Liver (tissue), 9 donors: ENCODE data around the gene TTC28. TPM values are rescaled to one million over a fixed set of nuclear protein-coding genes. Genes with fewer than 3 reads are reported as not detected.

ENCODE experiments used
- DNase-seq: peaks from one replicate; pipeline ENCODE4 v3.0.0-alpha.2; 2017; ENCODE audit warnings: low spot score
- H3K27ac ChIP-seq, 2 donors: one replicate each; pipeline ENCODE4 v1.7.0; 2013; ENCODE audit warnings: inconsistent platforms in 2 of 2, low read length in 2 of 2, control low read depth in 1 of 2, low read depth in 1 of 2, mild to moderate bottlenecking in 1 of 2
- H3K27me3 ChIP-seq, 4 donors: one replicate each; pipeline versions ENCODE4 v1.6.1 to v1.7.0; 2013; ENCODE audit warnings: low read length in 3 of 4, inconsistent platforms in 1 of 4, mild to moderate bottlenecking in 1 of 4, moderate library complexity in 1 of 4; ENCODE audit not compliant: control insufficient read depth in 4 of 4, insufficient read depth in 4 of 4
- H3K36me3 ChIP-seq, 4 donors: one replicate each; pipeline versions ENCODE4 v1.6.1 to v1.7.0; 2013; ENCODE audit warnings: low read length in 3 of 4, mild to moderate bottlenecking in 3 of 4, low read depth in 1 of 4, moderate library complexity in 1 of 4; ENCODE audit not compliant: control insufficient read depth in 4 of 4, insufficient read depth in 3 of 4
- H3K4me1 ChIP-seq, 4 donors: one replicate each; pipeline versions ENCODE4 v1.6.1 to v1.7.0; 2013; ENCODE audit warnings: low read length in 3 of 4, mild to moderate bottlenecking in 3 of 4, moderate library complexity in 1 of 4; ENCODE audit not compliant: control insufficient read depth in 4 of 4, insufficient read depth in 4 of 4
- H3K4me3 ChIP-seq, 3 donors: one replicate each; pipeline versions ENCODE4 v1.6.1 to v1.7.0; 2013; ENCODE audit warnings: low read length in 3 of 3, control low read depth in 1 of 3, low read depth in 1 of 3, mild to moderate bottlenecking in 1 of 3
- H3K9ac ChIP-seq, 2 donors: one replicate each; pipeline ENCODE4 v1.7.0; 2013; ENCODE audit warnings: low read length in 2 of 2, mild to moderate bottlenecking in 2 of 2, moderate library complexity in 2 of 2, control low read depth in 1 of 2, low read depth in 1 of 2
- H3K9me3 ChIP-seq, 4 donors: one replicate each; pipeline versions ENCODE4 v1.6.1 to v1.7.0; 2013; ENCODE audit warnings: low read length in 3 of 4; ENCODE audit not compliant: control insufficient read depth in 4 of 4
- EGR1 ChIP-seq, 2 donors: IDR thresholded peaks; 2 replicates each; pipeline ENCODE4 v1.6.1; 2016 to 2018; ENCODE audit warnings: antibody characterized with exemption in 2 of 2, low read depth in 2 of 2
- GABPA ChIP-seq, 2 donors: IDR thresholded peaks in 1 of 2; conservative IDR thresholded peaks in 1 of 2; 2 replicates each; pipeline ENCODE4 v1.6.1; 2016; ENCODE audit warnings: antibody characterized with exemption in 2 of 2, mild to moderate bottlenecking in 1 of 2, moderate library complexity in 1 of 2
- HNF4A ChIP-seq, 2 donors: conservative IDR thresholded peaks; 2 replicates each; pipeline ENCODE4 v1.6.1; 2016; ENCODE audit warnings: antibody characterized with exemption in 2 of 2, mild to moderate bottlenecking in 2 of 2
- HNF4G ChIP-seq: IDR thresholded peaks from 2 replicates; pipeline ENCODE4 v1.6.1; 2016; ENCODE audit warnings: antibody characterized with exemption
- JUND ChIP-seq, 2 donors: IDR thresholded peaks; 2 replicates each; pipeline ENCODE4 v1.6.1; 2016; ENCODE audit warnings: antibody characterized with exemption in 2 of 2
- NR2F2 ChIP-seq: IDR thresholded peaks from 2 replicates; pipeline ENCODE4 v1.6.1; 2016; ENCODE audit warnings: antibody characterized with exemption
- RAD21 ChIP-seq, 2 donors: IDR thresholded peaks; 2 replicates each; pipeline ENCODE4 v1.6.1; 2016; ENCODE audit warnings: antibody characterized with exemption in 2 of 2, mild to moderate bottlenecking in 2 of 2
- RXRA ChIP-seq, 2 donors: IDR thresholded peaks; 2 replicates each; pipeline ENCODE4 v1.6.1; 2017 to 2018; ENCODE audit warnings: antibody characterized with exemption in 2 of 2, mild to moderate bottlenecking in 1 of 2
- SP1 ChIP-seq: IDR thresholded peaks from 2 replicates; pipeline ENCODE4 v1.6.1; 2018; ENCODE audit warnings: antibody characterized with exemption, mild to moderate bottlenecking
- WGBS: extraction: QIAGEN DNeasy Blood & Tissue Kit; methylation state at CpG from one replicate; pipeline ENCODE4 v1.1.7; 2013; 5-methylcytosine and 5-hydroxymethylcytosine counted together
- polyA plus RNA-seq, 2 donors: library from polyadenylated mRNA; stranded (reverse) in 1 of 2; unstranded in 1 of 2; fragments of 200-250 nt in 1 of 2; fragments of >200 nt in 1 of 2; fragmentation: Nextera tagmentation in 1 of 2; extraction: Ambion mirVana in 1 of 2; gene quantifications; one replicate each; pipeline versions ENCODE4 v1.2.1 to v1.2.3, GENCODE V29; 2013 to 2015
- total RNA-seq, 2 donors: library from RNA; depleted of rRNA; stranded (reverse); fragments of >200 nt; gene quantifications; one replicate each; pipeline ENCODE4 v1.2.3, GENCODE V29; 2014
- TF ChIP-seq, protein P1 (sequence below): IDR thresholded peaks from 2 replicates; pipeline ENCODE4 v1.6.1; 2016; ENCODE audit warnings: antibody characterized with exemption
- TF ChIP-seq, protein P2 (sequence below): IDR thresholded peaks from 2 replicates; pipeline ENCODE4 v1.6.1; 2016; ENCODE audit warnings: antibody characterized with exemption
- TF ChIP-seq, protein P3 (sequence below): fragments of 150-350 bp; IDR thresholded peaks from 2 replicates; pipeline ENCODE4 v1.5.1; 2017; ENCODE audit warnings: improper control_type of control experiment, low read depth, low read length; ENCODE audit not compliant: missing input control
- TF ChIP-seq, protein P4 (sequence below): IDR thresholded peaks from 2 replicates; pipeline ENCODE4 v1.6.1; 2016; ENCODE audit warnings: antibody characterized with exemption, mild to moderate bottlenecking
- TF ChIP-seq, protein P5 (sequence below): IDR thresholded peaks from 2 replicates; pipeline ENCODE4 v1.6.1; 2016; ENCODE audit warnings: antibody characterized with exemption
- donor health status: healthy.
- donor health status: healthy.
- donor health status: healthy.
- donor health status: healthy.
- donor health status: healthy.

The TTC28 gene
- total and polyA plus RNA-seq, 4 donors, result 4.2 to 19.4 (median 5.9) TPM

DNA sequence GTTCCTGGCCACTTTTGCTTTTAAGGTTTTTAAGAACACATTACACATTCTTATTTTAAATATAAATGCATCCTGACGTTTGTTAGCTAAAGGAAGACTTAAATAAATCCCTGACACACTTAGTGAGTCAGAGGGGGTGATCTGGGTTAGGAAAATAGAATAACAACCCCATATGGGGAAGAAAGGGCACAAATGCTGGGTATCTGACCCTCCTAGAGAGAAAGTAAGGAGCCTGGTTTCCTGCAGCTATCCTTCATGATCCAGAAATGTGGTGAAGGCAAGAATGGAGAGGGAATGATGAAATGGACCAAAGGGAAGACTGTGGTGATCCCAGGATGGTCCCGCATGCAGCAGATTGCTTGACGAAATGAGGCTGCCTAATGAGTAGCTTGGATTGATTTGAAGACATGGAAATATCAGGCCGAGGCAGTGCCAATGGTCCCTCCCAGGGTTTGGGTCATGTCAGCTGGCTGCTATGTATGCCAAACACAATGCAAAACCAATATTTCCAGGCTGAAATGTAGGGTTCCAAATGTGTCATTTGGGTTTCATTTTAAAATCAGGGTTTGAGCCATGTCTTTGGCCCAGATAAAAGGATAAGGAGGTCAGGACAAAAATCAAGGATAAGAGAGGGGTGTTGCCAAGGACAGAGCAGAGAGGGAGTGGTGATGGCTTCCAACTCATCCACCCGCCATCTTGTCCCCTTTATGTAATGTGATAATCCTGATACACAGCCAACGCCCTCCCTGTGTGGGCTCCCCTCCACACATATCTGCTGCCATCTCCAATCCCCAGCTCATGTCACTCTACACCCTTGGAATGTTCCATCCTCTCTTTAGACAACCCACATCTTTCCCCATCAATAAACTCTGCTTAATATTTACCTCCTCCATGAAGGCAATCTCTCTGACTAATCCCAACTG, 625.5 kb downstream of the TTC28 start:
- Histone ChIP-seq H3K9ac (no peak overlapping the region), H3K27me3 (no peaks in the 10 kb centered on the region), H3K9me3 (no peaks in the 10 kb centered on the region), H3K36me3 (no peaks in the 10 kb centered on the region), H3K4me3 (no peak overlapping the region), H3K27ac (no peak overlapping the region), H3K4me1 (no peaks in the 10 kb centered on the region)
- WGBS, result 86% methylated on average over 6 of the region's 6 CpGs
- TF ChIP-seq, protein P1, sequence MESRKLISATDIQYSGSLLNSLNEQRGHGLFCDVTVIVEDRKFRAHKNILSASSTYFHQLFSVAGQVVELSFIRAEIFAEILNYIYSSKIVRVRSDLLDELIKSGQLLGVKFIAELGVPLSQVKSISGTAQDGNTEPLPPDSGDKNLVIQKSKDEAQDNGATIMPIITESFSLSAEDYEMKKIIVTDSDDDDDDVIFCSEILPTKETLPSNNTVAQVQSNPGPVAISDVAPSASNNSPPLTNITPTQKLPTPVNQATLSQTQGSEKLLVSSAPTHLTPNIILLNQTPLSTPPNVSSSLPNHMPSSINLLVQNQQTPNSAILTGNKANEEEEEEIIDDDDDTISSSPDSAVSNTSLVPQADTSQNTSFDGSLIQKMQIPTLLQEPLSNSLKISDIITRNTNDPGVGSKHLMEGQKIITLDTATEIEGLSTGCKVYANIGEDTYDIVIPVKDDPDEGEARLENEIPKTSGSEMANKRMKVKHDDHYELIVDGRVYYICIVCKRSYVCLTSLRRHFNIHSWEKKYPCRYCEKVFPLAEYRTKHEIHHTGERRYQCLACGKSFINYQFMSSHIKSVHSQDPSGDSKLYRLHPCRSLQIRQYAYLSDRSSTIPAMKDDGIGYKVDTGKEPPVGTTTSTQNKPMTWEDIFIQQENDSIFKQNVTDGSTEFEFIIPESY, result no peak
- TF ChIP-seq HNF4G (no peak), HNF4A (conservative IDR thresholded peaks at IDR 0.05) (no peak), GABPA (IDR thresholded peaks at IDR 0.05 in 1 of 2, conservative IDR thresholded peaks at IDR 0.05 in 1 of 2) (no peak), JUND (IDR thresholded peaks at IDR 0.05) (no peak), NR2F2 (no peak), RAD21 (IDR thresholded peaks at IDR 0.05) (no peak), RXRA (IDR thresholded peaks at IDR 0.05) (no peak), EGR1 (IDR thresholded peaks at IDR 0.05; ENCODE audit: low read depth in 2 of 2) (no peak), SP1 (no peak)
- TF ChIP-seq, protein P2, sequence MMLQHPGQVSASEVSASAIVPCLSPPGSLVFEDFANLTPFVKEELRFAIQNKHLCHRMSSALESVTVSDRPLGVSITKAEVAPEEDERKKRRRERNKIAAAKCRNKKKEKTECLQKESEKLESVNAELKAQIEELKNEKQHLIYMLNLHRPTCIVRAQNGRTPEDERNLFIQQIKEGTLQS, result no peak
- TF ChIP-seq, protein P3, sequence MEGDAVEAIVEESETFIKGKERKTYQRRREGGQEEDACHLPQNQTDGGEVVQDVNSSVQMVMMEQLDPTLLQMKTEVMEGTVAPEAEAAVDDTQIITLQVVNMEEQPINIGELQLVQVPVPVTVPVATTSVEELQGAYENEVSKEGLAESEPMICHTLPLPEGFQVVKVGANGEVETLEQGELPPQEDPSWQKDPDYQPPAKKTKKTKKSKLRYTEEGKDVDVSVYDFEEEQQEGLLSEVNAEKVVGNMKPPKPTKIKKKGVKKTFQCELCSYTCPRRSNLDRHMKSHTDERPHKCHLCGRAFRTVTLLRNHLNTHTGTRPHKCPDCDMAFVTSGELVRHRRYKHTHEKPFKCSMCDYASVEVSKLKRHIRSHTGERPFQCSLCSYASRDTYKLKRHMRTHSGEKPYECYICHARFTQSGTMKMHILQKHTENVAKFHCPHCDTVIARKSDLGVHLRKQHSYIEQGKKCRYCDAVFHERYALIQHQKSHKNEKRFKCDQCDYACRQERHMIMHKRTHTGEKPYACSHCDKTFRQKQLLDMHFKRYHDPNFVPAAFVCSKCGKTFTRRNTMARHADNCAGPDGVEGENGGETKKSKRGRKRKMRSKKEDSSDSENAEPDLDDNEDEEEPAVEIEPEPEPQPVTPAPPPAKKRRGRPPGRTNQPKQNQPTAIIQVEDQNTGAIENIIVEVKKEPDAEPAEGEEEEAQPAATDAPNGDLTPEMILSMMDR, result no peak
- TF ChIP-seq, protein P4, sequence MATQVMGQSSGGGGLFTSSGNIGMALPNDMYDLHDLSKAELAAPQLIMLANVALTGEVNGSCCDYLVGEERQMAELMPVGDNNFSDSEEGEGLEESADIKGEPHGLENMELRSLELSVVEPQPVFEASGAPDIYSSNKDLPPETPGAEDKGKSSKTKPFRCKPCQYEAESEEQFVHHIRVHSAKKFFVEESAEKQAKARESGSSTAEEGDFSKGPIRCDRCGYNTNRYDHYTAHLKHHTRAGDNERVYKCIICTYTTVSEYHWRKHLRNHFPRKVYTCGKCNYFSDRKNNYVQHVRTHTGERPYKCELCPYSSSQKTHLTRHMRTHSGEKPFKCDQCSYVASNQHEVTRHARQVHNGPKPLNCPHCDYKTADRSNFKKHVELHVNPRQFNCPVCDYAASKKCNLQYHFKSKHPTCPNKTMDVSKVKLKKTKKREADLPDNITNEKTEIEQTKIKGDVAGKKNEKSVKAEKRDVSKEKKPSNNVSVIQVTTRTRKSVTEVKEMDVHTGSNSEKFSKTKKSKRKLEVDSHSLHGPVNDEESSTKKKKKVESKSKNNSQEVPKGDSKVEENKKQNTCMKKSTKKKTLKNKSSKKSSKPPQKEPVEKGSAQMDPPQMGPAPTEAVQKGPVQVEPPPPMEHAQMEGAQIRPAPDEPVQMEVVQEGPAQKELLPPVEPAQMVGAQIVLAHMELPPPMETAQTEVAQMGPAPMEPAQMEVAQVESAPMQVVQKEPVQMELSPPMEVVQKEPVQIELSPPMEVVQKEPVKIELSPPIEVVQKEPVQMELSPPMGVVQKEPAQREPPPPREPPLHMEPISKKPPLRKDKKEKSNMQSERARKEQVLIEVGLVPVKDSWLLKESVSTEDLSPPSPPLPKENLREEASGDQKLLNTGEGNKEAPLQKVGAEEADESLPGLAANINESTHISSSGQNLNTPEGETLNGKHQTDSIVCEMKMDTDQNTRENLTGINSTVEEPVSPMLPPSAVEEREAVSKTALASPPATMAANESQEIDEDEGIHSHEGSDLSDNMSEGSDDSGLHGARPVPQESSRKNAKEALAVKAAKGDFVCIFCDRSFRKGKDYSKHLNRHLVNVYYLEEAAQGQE, result no peak
- TF ChIP-seq, protein P5, sequence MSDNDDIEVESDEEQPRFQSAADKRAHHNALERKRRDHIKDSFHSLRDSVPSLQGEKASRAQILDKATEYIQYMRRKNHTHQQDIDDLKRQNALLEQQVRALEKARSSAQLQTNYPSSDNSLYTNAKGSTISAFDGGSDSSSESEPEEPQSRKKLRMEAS, result no peak
- DNase-seq, result no peak
